ENCODE data around the gene GSE1.

DNA sequence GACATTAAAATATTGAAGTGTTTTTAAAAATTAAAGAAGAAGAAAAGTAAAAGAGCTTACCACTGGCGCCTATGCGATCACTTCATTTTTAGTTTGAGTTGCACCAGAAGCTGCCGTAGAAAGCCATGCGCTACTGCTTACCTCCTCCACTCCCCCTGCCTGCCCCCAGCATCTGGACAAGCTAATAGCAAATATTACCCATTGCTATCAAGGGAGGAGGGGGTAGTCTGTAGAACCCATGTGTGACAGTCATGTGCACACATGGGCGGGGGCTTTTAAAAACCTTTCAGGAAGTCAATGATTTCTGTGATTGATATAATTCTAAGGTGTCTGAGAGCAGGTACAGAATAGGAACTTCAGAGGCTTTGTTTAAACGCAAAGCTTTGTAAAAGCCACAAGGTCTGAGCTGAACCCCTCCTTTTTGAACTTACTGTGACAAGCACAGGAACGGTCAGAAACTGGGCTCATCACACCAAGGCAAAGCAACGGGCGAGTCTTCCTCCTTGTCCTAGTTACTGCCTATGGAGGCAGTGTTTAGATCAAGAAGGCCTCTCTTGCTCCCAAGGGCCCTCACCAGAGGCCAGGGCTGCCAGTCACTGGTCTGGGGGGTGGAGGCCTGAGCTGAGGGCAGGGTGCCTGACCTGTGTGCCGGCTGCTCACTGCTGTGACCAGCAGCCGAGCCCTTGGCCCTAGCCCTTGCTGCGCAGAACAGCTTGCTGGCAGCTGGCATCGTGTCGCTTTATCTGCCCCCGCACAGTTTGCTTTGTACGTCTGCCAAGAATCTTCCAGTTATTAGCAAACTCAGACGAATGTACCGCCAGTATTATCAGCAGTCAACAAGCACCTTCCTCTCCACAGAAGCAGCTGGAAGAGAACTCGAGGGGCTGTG, 60.7 kb downstream of the GSE1 start:
- TF ChIP-seq, protein P1, sequence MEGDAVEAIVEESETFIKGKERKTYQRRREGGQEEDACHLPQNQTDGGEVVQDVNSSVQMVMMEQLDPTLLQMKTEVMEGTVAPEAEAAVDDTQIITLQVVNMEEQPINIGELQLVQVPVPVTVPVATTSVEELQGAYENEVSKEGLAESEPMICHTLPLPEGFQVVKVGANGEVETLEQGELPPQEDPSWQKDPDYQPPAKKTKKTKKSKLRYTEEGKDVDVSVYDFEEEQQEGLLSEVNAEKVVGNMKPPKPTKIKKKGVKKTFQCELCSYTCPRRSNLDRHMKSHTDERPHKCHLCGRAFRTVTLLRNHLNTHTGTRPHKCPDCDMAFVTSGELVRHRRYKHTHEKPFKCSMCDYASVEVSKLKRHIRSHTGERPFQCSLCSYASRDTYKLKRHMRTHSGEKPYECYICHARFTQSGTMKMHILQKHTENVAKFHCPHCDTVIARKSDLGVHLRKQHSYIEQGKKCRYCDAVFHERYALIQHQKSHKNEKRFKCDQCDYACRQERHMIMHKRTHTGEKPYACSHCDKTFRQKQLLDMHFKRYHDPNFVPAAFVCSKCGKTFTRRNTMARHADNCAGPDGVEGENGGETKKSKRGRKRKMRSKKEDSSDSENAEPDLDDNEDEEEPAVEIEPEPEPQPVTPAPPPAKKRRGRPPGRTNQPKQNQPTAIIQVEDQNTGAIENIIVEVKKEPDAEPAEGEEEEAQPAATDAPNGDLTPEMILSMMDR (IDR thresholded peaks at IDR 0.05) = no peak
- TF ChIP-seq SIN3A (IDR thresholded peaks at IDR 0.05; ENCODE audit: borderline replicate concordance, insufficient read depth, low read depth, low read length) (no peak), POLR2AphosphoS5 (IDR thresholded peaks at IDR 0.05; ENCODE audit: low read depth, low read length) (no peak)
- TF ChIP-seq, protein P2, sequence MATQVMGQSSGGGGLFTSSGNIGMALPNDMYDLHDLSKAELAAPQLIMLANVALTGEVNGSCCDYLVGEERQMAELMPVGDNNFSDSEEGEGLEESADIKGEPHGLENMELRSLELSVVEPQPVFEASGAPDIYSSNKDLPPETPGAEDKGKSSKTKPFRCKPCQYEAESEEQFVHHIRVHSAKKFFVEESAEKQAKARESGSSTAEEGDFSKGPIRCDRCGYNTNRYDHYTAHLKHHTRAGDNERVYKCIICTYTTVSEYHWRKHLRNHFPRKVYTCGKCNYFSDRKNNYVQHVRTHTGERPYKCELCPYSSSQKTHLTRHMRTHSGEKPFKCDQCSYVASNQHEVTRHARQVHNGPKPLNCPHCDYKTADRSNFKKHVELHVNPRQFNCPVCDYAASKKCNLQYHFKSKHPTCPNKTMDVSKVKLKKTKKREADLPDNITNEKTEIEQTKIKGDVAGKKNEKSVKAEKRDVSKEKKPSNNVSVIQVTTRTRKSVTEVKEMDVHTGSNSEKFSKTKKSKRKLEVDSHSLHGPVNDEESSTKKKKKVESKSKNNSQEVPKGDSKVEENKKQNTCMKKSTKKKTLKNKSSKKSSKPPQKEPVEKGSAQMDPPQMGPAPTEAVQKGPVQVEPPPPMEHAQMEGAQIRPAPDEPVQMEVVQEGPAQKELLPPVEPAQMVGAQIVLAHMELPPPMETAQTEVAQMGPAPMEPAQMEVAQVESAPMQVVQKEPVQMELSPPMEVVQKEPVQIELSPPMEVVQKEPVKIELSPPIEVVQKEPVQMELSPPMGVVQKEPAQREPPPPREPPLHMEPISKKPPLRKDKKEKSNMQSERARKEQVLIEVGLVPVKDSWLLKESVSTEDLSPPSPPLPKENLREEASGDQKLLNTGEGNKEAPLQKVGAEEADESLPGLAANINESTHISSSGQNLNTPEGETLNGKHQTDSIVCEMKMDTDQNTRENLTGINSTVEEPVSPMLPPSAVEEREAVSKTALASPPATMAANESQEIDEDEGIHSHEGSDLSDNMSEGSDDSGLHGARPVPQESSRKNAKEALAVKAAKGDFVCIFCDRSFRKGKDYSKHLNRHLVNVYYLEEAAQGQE (IDR thresholded peaks at IDR 0.05; ENCODE audit: insufficient read depth in 1 of 2, low read depth in 2 of 2, low read length in 1 of 2) = no peak
